Liver (tissue), 9 donors: Measurements from ENCODE around the gene ZFHX2. TPM values are rescaled to one million over a fixed set of nuclear protein-coding genes. Genes with fewer than 3 reads are reported as not detected.
A peak's percentile ranks its signal among the peaks of the same experiment; 100 is the strongest.

ENCODE experiments used
- DNase-seq: peaks from one replicate; pipeline ENCODE4 v3.0.0-alpha.2; 2017; ENCODE audit warnings: low spot score
- H3K27ac ChIP-seq, 2 donors: one replicate each; pipeline ENCODE4 v1.7.0; 2013; ENCODE audit warnings: inconsistent platforms in 2 of 2, low read length in 2 of 2, control low read depth in 1 of 2, low read depth in 1 of 2, mild to moderate bottlenecking in 1 of 2
- H3K27me3 ChIP-seq, 4 donors: one replicate each; pipeline versions ENCODE4 v1.6.1 to v1.7.0; 2013; ENCODE audit warnings: low read length in 3 of 4, inconsistent platforms in 1 of 4, mild to moderate bottlenecking in 1 of 4, moderate library complexity in 1 of 4; ENCODE audit not compliant: control insufficient read depth in 4 of 4, insufficient read depth in 4 of 4
- H3K36me3 ChIP-seq, 4 donors: one replicate each; pipeline versions ENCODE4 v1.6.1 to v1.7.0; 2013; ENCODE audit warnings: low read length in 3 of 4, mild to moderate bottlenecking in 3 of 4, low read depth in 1 of 4, moderate library complexity in 1 of 4; ENCODE audit not compliant: control insufficient read depth in 4 of 4, insufficient read depth in 3 of 4
- H3K4me1 ChIP-seq, 4 donors: one replicate each; pipeline versions ENCODE4 v1.6.1 to v1.7.0; 2013; ENCODE audit warnings: low read length in 3 of 4, mild to moderate bottlenecking in 3 of 4, moderate library complexity in 1 of 4; ENCODE audit not compliant: control insufficient read depth in 4 of 4, insufficient read depth in 4 of 4
- H3K4me3 ChIP-seq, 3 donors: one replicate each; pipeline versions ENCODE4 v1.6.1 to v1.7.0; 2013; ENCODE audit warnings: low read length in 3 of 3, control low read depth in 1 of 3, low read depth in 1 of 3, mild to moderate bottlenecking in 1 of 3
- H3K9ac ChIP-seq, 2 donors: one replicate each; pipeline ENCODE4 v1.7.0; 2013; ENCODE audit warnings: low read length in 2 of 2, mild to moderate bottlenecking in 2 of 2, moderate library complexity in 2 of 2, control low read depth in 1 of 2, low read depth in 1 of 2
- H3K9me3 ChIP-seq, 4 donors: one replicate each; pipeline versions ENCODE4 v1.6.1 to v1.7.0; 2013; ENCODE audit warnings: low read length in 3 of 4; ENCODE audit not compliant: control insufficient read depth in 4 of 4
- CTCF ChIP-seq: fragments of 150-350 bp; IDR thresholded peaks from 2 replicates; pipeline ENCODE4 v1.5.1; 2017; ENCODE audit warnings: improper control_type of control experiment, low read depth, low read length; ENCODE audit not compliant: missing input control
- EGR1 ChIP-seq, 2 donors: IDR thresholded peaks; 2 replicates each; pipeline ENCODE4 v1.6.1; 2016 to 2018; ENCODE audit warnings: antibody characterized with exemption in 2 of 2, low read depth in 2 of 2
- FOXA1 ChIP-seq: IDR thresholded peaks from 2 replicates; pipeline ENCODE4 v1.6.1; 2016; ENCODE audit warnings: antibody characterized with exemption
- FOXA2 ChIP-seq: IDR thresholded peaks from 2 replicates; pipeline ENCODE4 v1.6.1; 2016; ENCODE audit warnings: antibody characterized with exemption
- GABPA ChIP-seq, 2 donors: IDR thresholded peaks in 1 of 2; conservative IDR thresholded peaks in 1 of 2; 2 replicates each; pipeline ENCODE4 v1.6.1; 2016; ENCODE audit warnings: antibody characterized with exemption in 2 of 2, mild to moderate bottlenecking in 1 of 2, moderate library complexity in 1 of 2
- HNF4A ChIP-seq, 2 donors: conservative IDR thresholded peaks; 2 replicates each; pipeline ENCODE4 v1.6.1; 2016; ENCODE audit warnings: antibody characterized with exemption in 2 of 2, mild to moderate bottlenecking in 2 of 2
- HNF4G ChIP-seq: IDR thresholded peaks from 2 replicates; pipeline ENCODE4 v1.6.1; 2016; ENCODE audit warnings: antibody characterized with exemption
- JUND ChIP-seq, 2 donors: IDR thresholded peaks; 2 replicates each; pipeline ENCODE4 v1.6.1; 2016; ENCODE audit warnings: antibody characterized with exemption in 2 of 2
- NR2F2 ChIP-seq: IDR thresholded peaks from 2 replicates; pipeline ENCODE4 v1.6.1; 2016; ENCODE audit warnings: antibody characterized with exemption
- RAD21 ChIP-seq, 2 donors: IDR thresholded peaks; 2 replicates each; pipeline ENCODE4 v1.6.1; 2016; ENCODE audit warnings: antibody characterized with exemption in 2 of 2, mild to moderate bottlenecking in 2 of 2
- REST ChIP-seq: IDR thresholded peaks from 2 replicates; pipeline ENCODE4 v1.6.1; 2016; ENCODE audit warnings: antibody characterized with exemption, mild to moderate bottlenecking
- RXRA ChIP-seq, 2 donors: IDR thresholded peaks; 2 replicates each; pipeline ENCODE4 v1.6.1; 2017 to 2018; ENCODE audit warnings: antibody characterized with exemption in 2 of 2, mild to moderate bottlenecking in 1 of 2
- SP1 ChIP-seq: IDR thresholded peaks from 2 replicates; pipeline ENCODE4 v1.6.1; 2018; ENCODE audit warnings: antibody characterized with exemption, mild to moderate bottlenecking
- TAF1 ChIP-seq: conservative IDR thresholded peaks from 2 replicates; pipeline ENCODE4 v1.6.1; 2016; ENCODE audit warnings: antibody characterized with exemption, mild to moderate bottlenecking
- YY1 ChIP-seq: IDR thresholded peaks from 2 replicates; pipeline ENCODE4 v1.6.1; 2016; ENCODE audit warnings: antibody characterized with exemption, mild to moderate bottlenecking
- ZBTB33 ChIP-seq: IDR thresholded peaks from 2 replicates; pipeline ENCODE4 v1.6.1; 2016; ENCODE audit warnings: antibody characterized with exemption
- WGBS: extraction: QIAGEN DNeasy Blood & Tissue Kit; methylation state at CpG from one replicate; pipeline ENCODE4 v1.1.7; 2013; 5-methylcytosine and 5-hydroxymethylcytosine counted together
- polyA plus RNA-seq, 2 donors: library from polyadenylated mRNA; stranded (reverse) in 1 of 2; unstranded in 1 of 2; fragments of 200-250 nt in 1 of 2; fragments of >200 nt in 1 of 2; fragmentation: Nextera tagmentation in 1 of 2; extraction: Ambion mirVana in 1 of 2; gene quantifications; one replicate each; pipeline versions ENCODE4 v1.2.1 to v1.2.3, GENCODE V29; 2013 to 2015
- total RNA-seq, 2 donors: library from RNA; depleted of rRNA; stranded (reverse); fragments of >200 nt; gene quantifications; one replicate each; pipeline ENCODE4 v1.2.3, GENCODE V29; 2014
- TF ChIP-seq, protein P1 (sequence below): IDR thresholded peaks from 2 replicates; pipeline ENCODE4 v1.6.1; 2016; ENCODE audit warnings: antibody characterized with exemption
- TF ChIP-seq, protein P2 (sequence below): IDR thresholded peaks from 2 replicates; pipeline ENCODE4 v1.6.1; 2016; ENCODE audit warnings: antibody characterized with exemption
- donor health status: healthy.
- donor health status: healthy.
- donor health status: healthy.
- donor health status: healthy.
- donor health status: healthy.

Gene ZFHX2
- total and polyA plus RNA-seq, 4 donors: 0.06 to 0.14 (median 0.10) TPM

GRCh38 chr14:23478109-23478759 lies 73.3 kb downstream of the ZFHX2 start:
- Histone ChIP-seq H3K27me3 (no peaks in the 10 kb centered on the region), H3K4me3 (no peak overlapping the region), H3K9ac (no peak overlapping the region), H3K36me3 (peaks cover 14 to 51% (median 35%) of the 10 kb centered on the region in 4 donors), H3K27ac (no peak overlapping the region), H3K4me1 (no peaks in the 10 kb centered on the region), H3K9me3 (no peaks in the 10 kb centered on the region)
- TF ChIP-seq NR2F2 (no peak), HNF4A (conservative IDR thresholded peaks at IDR 0.05) (no peak), EGR1 (IDR thresholded peaks at IDR 0.05; ENCODE audit: low read depth in 2 of 2) (no peak), HNF4G (no peak), TAF1 (no peak), SP1 (no peak), CTCF (peak; percentile 58), REST (peak; percentile 20), RAD21 (IDR thresholded peaks at IDR 0.05) (peak; percentile 83 to 86), YY1 (no peak), FOXA1 (no peak), FOXA2 (no peak), ZBTB33 (no peak), GABPA (IDR thresholded peaks at IDR 0.05 in 1 of 2, conservative IDR thresholded peaks at IDR 0.05 in 1 of 2) (no peak)
- TF ChIP-seq, protein P1, sequence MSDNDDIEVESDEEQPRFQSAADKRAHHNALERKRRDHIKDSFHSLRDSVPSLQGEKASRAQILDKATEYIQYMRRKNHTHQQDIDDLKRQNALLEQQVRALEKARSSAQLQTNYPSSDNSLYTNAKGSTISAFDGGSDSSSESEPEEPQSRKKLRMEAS: no peak
- DNase-seq: peak; percentile 61
- 33% methylated on average over 5 of the region's 5 CpGs for WGBS

GRCh38 chr14:23470947-23471346 lies 80.6 kb downstream of the ZFHX2 start:
- 94% methylated on average over 1 of the region's 1 CpG for WGBS
- Histone ChIP-seq H3K4me1 (peaks cover 0 to 9% (median 6%) of the 10 kb centered on the region in 4 donors), H3K9ac (no peak overlapping the region), H3K27ac (no peak overlapping the region), H3K27me3 (no peaks in the 10 kb centered on the region), H3K36me3 (peaks cover 11 to 44% (median 18%) of the 10 kb centered on the region in 4 donors), H3K9me3 (no peaks in the 10 kb centered on the region), H3K4me3 (no peak overlapping the region)
- TF ChIP-seq HNF4G (no peak), GABPA (IDR thresholded peaks at IDR 0.05 in 1 of 2, conservative IDR thresholded peaks at IDR 0.05 in 1 of 2) (no peak), REST (no peak), JUND (IDR thresholded peaks at IDR 0.05) (no peak), RAD21 (IDR thresholded peaks at IDR 0.05) (no peak), HNF4A (conservative IDR thresholded peaks at IDR 0.05) (no peak), NR2F2 (no peak), TAF1 (no peak), RXRA (IDR thresholded peaks at IDR 0.05) (no peak), FOXA2 (no peak), FOXA1 (no peak), YY1 (no peak), EGR1 (IDR thresholded peaks at IDR 0.05; ENCODE audit: low read depth in 2 of 2) (no peak)
- TF ChIP-seq, protein P1: no peak
- TF ChIP-seq, protein P2, sequence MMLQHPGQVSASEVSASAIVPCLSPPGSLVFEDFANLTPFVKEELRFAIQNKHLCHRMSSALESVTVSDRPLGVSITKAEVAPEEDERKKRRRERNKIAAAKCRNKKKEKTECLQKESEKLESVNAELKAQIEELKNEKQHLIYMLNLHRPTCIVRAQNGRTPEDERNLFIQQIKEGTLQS: no peak
- no peak for DNase-seq
